GM10266 (cell line): ENCODE measurements around the gene VWA8.
A peak's percentile ranks its signal among the peaks of the same experiment; 100 is the strongest.
"Not testable (repeated sequence)": the region's sequence is repeated elsewhere in the genome, so short reads cannot be mapped to it uniquely, and the experiment has no call there.

Experiments
- DNase-seq: peaks from one replicate; pipeline ENCODE4 v3.0.0; 2012; ENCODE audit errors: extremely low spot score
- CTCF ChIP-seq: IDR thresholded peaks from 2 replicates; pipeline ENCODE4 v1.5.1; 2012; ENCODE audit warnings: mild to moderate bottlenecking, low read depth; ENCODE audit not compliant: control insufficient read depth, insufficient read depth; ENCODE audit errors: missing control alignments

Gene VWA8

GRCh38 chr13:41954226-41954625 lies 6.7 kb downstream of the VWA8 start:
- no peak for TF ChIP-seq CTCF
- DNase-seq, result no peak

- no peak for DNase-seq
- TF ChIP-seq CTCF, result no peak
Observed at GRCh38 chr13:41952749-41953148, 8.2 kb downstream of the VWA8 start.

- not testable (repeated sequence) for DNase-seq
Observed at GRCh38 chr13:41949104-41949503, 11.8 kb downstream of the VWA8 start.

GRCh38 chr13:41945926-41946325 lies 15.0 kb downstream of the VWA8 start:
- no peak for DNase-seq
- no peak for TF ChIP-seq CTCF

GRCh38 chr13:41944635-41945397 lies 16.1 kb downstream of the VWA8 start:
- no peak for TF ChIP-seq CTCF
- DNase-seq, result no peak

- no peak for TF ChIP-seq CTCF
- DNase-seq, result no peak
Observed at GRCh38 chr13:41944229-41944628, 16.7 kb downstream of the VWA8 start.

GRCh38 chr13:41942462-41943094 lies 18.3 kb downstream of the VWA8 start:
- TF ChIP-seq CTCF, result peak; percentile 38
- no peak for DNase-seq
